Stimulated activated CD4-positive, alpha-beta T cell treated with anti-CD3 and anti-CD28 coated beads, TNF-alpha, amount 100 ng/mL, for 1 hour (primary cell): ENCODE measurements around the gene LSR.
"Not testable (repeated sequence)": the region's sequence is repeated elsewhere in the genome, so short reads cannot be mapped to it uniquely, and the experiment has no call there.

Experiments used
- DNase-seq, 3 donors: peaks; one replicate each; pipeline ENCODE4 v3.0.0-alpha.2; 2020; ENCODE audit warnings: low read depth in 3 of 3, low spot score in 1 of 3

LSR gene

DNA sequence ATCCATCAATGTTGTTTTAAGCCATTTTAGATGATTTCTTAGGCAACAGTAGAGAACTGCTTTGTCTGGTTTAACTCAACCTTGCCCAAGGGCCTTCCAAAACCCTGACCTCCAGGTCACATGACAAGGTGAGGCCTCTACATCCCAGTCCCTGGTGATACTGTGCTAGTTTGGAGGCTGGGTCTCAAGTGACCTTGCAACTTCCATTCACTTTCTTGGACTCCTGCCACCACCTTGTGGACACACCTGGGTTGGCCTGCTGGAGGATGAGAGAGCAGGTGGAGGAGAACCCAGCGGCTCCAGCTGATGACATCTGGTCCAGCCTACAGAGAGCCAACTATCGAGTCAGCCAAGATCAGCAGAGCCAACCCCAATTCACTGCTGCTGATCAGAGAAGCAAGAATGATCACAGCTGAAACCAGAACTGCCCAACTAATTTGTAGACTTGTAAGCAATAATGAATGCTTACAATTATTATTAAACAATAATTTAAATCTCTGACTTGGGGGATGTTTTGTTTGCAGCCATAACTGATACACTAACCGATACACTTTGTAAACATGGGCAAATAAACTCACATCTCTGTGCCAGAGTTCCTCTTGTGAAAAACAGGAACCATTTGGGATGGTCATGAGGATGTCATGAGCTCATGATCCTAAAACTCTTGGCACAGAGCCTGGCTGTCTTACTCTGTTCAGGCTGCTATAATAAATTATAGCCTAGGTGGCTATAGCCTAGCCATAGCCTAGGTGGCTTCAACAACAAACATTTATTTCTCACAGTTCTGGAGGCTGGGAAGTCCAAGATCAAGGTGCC, 31.8 kb upstream of the LSR start:
- DNase-seq, result no peak

DNA sequence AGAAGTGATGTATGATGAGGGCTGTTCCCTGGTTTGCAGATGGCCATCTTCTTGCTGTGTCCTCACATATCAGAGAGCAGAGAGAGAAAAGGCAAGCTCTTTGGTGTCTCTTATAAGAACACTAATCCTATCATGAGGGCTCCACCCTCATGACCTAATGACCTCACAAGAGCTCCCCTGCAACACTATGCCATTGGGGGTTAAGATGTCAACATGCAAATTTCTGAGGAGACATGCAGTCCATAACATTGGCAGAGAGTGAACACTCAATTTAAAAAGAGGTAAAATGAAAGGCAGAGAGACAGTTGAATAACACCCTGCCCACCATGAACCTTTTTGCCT, 31.2 kb upstream of the LSR start:
- no peak for DNase-seq

DNA sequence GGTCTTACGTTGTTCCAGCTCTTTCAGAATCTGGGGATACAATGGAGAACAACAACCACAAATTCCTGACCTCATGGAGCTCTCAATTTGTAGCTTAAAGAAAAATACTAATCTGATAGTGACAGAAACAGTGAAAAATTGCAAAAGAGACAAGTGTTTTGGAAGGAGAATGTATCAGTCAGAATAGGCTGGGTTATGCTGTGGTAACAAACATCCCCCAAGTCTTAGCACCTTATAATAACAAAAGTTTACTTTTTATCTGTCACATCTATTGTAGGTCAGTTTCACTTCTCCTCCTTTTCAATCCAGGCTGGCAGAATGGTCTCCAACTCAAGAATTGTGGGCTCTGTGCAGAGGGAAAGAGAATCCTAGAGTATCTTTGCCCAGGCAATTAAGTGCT, 29.8 kb upstream of the LSR start:
- DNase-seq, result no peak

DNA sequence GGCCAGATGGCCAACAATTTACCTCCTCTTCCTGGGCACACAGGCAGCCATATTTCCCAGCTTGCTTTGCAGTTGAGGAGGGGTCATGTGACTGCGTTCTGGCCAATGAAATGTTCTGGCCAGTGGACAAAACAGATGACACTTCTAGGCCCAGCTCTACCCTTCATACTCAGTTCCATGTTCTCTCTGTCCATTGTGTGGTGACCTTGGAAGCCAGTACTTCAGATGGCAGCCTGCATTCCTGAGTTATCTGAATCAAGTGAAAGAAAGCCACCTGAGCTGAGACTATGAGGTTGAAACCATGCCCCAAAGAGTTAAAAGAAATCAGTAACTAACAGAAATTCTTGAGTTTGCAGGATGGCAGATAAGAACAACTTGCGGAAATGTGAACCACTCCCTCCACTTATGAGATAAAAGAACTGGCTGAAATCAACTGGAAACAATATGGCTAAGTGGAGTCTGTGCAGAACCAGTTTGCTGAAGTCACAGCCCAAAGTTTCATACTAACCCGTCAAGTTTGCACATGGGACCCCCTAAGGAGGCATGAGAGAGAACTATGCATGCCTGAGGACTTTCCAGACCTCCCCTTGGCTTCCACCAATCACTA, 28.4 kb upstream of the LSR start:
- DNase-seq, result no peak

DNA sequence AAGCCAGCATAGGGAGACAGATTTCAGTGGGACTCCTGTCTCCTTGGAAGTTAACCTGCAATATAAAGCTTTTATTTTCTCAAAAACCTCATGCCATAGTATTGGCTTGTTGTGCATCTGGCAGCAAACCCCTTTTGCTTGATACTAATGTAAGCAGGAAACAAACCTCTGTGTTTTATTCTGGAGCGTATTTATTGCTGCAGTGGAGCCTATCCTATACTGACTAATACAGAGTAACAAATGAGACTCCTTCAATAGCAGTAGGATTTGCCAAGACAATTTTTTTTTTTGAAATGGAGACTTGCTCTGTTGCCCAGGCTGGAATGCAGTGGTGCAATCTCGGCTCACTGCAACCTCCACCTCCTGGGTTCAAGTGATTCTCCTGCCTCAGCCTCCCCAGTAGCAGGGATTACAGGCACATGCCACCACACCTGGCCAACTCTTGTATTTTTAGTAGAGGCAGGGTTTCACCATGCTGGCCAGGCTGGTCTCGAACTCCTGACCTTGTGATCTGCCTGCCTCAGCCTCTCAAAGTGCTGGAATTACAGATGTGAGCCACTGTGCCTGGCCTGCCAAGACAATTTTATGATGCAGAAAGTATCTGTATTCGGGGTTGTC, 27.7 kb upstream of the LSR start:
- not testable (repeated sequence) for DNase-seq

DNA sequence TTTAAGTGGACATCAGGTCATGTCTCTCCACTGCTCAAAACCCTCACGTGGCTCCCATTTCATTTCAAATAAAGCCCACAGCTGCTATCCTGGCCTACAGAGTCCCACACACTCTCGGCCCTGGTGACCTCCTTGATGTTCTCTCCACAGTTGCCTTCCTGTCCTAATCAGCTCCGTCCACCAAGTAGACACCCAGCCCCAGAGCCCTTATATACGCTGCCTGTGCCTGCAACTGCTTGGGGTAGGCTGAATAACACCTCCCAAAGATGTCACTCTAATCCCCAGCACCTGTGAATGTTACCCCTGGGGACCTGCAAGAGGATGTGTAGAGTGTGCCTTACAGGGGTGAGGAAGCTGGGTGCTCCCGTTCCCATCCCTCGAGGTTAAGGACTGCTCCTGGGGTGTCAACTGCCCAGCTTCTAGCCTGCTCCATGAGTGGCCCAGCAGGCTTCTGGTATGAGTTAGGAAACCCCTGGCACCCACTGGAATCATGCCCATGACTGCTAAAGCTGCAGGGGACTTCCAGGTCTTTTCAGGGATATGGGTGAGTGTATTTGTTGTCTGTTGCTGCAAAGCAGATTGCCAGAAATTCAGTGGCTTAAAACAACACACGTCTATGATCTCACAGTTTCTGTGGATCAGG, 26.3 kb upstream of the LSR start:
- DNase-seq, result no peak

DNA sequence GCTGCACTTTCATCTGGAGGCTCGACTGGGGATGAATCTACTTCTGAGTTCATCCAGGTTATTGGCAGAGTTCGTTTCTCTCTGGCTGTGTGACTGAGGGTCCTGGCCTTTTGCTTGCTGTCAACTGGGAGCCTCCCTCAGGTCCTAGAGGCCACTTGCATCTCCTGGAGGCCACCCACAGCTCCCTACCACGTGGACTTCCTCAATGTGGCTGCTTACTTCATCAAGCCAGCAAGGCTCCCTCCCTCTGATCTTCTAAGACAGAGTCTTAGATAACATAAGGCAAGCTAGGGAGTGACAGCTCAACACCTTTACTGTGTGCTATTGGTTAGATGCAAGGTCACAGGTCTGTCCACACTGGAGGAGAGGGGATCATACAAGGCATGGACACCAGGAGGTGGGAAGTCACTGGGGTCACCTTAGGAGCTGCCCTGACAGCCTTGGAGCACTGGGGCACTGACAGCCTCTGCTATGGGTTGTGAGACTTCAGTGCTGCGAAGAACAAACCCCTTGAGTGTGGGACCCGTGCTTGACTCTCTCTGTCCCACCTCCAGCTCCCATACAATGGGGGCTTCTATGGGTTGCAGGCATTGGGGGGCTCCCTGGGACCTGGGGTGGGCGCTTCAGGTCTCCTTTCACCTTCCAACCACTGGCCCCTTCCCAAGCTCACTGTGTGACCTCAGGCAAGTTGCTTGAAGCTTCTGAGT, 25.6 kb upstream of the LSR start:
- no peak for DNase-seq

DNA sequence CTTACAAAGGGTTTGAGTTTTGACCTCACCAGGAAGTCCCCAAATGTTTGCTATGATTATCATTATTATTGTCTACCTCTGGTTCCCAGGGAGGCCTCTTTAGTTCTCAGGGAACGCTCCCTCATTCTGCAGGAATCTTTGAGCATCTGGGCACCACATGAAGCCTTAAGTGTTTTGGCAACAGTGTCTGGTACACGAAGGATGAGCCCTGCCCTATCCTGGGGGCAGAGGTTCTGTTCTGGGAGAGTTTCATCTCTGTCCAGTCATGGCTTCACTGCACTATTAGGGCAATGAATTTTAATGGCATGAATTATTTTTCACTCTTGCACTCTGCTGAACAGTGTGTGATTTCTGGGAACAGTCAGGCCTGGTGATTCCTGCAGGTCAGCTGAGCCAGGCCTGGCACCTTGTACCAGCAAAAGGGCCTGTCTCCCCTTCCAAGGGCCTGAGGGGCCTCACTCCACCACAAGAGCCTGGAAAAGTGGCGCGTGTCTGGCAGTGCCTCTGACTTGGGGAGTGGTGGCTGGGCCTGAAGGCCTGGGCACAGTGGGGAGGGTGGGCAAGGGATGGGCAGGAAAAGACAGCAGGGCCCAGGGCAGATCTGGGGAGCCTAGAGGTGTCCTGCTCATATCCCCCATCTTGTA, 24.8 kb upstream of the LSR start:
- DNase-seq, result no peak

DNA sequence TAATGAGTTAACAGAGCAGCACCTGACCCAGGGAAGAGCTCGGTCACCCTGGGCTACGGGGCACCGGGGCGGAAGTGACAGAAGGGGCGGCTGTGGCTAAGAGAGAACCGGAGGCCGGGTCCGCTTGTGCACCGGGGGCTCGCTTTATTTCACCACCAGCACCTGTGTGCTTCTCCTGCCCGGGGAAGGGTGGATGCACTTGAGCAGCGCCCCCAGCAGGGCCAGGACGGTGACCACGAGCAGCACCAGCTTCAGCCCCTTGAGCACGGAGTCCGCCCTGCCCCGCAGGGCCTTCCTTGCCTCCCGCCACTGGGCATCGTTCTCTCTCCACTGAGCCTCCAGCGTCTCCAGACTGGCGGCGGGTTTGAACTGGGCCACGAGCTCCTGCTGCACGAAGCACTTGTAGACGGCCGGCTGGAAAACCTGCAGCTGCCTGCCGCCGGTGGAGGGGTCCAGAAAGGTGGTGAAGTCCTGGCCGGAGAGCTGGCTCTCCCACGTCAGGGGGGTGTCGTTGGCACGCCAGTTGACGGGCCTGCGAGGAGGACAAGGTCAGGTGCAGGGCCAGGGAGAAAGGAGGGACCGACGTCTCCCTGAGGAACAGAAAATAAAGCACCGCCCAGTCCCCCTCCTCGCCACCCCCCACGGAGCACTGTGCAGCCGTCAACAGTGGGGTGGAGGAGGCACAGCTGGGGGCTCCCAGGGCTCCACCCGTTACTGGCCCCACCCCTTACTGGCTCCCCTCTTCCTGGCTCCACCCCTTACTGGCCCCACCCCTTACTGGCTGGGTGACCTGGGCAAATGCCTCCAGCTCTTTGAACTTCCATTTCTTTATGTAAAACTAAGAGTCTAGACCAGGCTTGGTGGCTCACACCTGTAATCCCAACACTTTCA, 23.9 kb upstream of the LSR start:
- no peak for DNase-seq

DNA sequence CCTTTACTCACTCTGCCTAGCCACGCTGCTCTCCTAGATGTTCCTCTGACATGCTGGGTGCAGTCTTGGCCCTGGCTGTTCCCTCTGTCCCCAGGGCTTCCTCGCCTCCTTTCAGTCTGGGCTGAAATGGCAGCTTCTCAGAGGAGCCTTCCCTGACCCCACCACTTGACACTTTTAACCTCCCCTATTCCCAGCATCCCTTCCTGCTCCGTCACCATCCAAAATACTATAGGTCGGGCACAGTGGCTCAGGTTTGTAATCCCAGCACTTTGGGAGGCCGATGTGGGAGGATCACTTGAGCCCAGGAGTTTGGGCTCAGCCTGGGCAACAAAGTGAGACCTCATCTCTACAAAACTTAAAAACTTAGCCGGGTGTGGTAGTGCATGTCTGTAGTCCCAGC, 22.9 kb upstream of the LSR start:
- DNase-seq, result no peak

DNA sequence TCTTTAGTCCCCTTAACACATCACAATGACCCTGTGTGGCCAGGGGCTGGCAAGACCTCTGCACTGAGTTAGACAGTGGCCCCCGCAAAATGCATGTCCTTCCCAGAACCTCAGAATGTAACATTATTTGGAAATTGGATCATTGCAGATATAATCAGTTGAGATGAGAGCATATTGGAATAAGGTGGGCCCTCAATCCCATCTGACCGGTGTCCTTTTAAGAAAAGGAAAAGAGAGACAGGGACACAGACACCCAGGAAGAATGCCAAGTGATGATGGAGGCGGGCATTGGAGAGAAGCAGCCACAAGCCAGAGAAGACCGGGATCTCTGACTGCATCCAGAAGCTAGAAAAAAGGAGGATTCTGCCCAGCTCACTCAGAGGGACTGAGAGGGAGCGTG, 22.1 kb upstream of the LSR start:
- no peak for DNase-seq

DNA sequence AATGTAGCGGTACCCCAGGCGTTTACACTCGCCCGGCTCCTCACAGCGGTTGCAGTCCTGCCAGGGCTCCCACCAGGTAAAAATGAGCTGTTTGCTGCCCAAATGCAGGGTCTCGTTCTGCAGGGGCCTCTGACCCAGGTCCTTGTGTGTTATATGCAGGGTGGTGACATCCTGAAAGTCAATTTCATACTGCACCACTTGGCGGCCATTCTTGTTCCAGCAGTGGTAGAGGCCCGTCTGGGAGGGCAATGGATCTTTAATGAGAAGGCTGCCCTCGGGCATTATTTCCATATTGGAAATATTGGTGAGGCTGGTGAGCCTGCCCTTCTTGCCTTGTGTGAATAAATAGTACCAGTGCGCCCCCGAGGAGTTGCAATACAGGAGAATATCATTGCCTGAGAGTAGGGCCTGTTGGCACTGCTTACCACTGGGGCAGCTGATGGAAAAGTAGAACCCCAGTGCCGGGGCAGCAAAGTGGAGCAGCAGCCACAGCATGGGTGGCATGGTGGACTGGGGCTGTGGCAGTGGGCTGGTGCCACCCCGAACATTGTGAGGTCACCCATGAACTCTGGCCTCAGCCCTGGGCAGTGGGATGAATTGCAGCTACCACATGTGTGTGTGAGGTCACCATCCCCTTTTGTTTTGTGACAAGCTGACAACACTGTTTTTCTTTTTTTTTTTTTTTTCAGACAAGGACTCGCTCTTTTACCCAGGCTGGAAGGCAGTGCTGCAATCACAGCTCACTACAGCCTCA, 20.4 kb upstream of the LSR start, which contains the start of gene FAM187B:
FAM187B (minus strand) TSS at position 563 of the 754 bp plus-strand sequence; CDS start at position 504, 59 bp downstream.
- no peak for DNase-seq

DNA sequence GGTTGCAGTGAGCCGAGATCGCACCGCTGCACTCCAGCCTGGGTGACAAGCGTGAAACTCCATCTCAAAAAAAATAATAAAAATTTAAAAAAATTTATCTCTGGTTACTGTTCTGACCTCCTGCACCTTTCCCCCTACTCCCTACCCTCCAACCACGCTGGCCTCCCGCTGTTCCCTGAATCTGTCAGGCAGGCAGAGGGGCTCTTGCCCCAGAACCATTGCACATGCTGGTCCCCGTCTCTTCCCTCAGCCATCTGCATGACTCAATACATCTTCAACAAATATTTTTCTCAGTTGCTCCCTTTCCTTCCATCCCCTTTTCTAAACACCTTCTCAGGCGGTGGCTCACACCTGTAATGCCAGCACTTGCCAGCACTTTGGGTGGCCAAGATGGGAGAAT, 19.2 kb upstream of the LSR start:
- DNase-seq, result no peak

DNA sequence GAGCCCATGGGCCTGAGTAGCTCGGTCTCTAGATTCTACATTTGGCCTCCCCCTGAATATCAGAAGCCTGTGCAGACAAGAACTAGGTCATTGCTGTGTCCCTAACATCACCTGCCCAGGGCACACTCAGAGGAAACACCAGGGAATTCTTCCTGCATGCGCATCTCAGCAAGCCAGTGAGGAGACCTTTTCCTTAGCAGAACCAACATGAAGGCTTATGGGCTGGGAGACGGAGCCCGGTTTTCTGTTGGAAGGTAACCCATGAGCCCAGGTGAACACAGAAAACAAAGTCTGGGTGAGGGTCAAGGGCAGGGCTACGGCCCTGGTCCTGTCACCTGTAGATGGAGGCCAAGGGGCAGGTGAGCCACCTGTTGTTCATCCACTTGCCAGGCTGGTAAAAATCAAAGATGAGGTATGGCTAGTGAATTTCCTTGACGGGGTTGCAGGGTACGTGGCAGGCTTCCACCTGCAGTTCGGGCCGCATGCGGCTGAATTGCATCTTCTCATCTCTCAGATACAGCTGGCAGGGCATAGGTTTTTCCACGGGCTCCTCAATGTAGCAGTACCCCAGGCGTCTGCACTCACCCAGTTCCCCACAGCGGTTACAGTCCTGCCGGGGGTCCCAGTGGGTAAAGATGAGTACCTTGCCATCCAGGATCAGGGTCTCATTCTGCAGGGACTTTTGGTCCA, 16.7 kb upstream of the LSR start:
- DNase-seq, result no peak

DNA sequence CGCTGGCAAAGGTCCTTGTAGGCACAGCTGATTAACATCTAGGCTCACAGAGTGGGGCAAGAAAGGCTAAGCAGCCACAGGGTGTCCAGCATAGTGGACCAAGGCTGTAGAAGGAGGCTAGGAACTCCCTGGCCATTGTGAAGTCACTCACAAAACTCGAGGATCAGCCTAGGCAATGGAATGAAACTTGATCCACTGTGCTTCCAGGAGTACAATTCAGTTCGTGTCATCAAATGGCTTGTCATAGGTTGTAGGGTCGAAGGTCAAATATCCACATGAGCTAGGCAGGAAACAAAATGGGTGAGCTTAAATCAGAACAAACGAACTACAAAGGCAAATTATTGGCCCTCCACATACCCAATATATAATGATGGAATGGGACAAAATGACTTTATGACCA, 15.9 kb upstream of the LSR start:
- DNase-seq, result no peak

DNA sequence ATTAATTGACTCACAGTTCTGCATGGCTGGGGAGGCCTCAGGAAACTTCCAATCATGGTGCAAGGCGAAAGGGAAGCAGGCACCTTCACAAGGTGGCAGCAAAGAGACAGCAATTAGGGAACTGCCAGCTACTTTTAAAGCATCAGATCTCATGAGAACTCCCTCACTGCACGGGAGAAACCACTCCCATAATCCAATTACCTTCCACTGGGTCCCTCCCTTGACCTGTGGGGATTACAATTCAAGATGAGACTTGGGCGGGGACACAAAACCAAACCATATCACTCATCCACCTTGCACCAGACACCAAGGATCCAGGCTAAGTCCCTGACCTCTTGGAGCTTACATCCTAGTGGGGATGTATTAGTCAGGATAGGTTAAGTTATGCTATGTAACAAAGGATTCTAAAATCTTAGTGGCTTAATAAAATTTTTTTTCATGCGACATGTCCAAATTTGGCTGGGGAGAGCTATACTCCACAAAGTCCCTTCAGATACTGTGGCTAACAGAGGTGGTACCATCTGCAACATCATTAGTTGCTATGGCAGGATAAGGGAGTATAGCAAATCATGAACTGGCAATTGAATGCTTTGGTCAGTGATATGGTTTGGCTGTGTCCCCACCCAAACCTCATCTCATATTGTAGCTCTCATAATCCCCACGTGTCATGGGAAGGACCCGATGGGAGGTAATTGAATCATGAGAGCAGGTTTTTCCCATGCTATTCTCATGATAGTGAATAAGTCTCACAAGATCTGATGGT, 12.0 kb upstream of the LSR start:
- DNase-seq, result no peak

DNA sequence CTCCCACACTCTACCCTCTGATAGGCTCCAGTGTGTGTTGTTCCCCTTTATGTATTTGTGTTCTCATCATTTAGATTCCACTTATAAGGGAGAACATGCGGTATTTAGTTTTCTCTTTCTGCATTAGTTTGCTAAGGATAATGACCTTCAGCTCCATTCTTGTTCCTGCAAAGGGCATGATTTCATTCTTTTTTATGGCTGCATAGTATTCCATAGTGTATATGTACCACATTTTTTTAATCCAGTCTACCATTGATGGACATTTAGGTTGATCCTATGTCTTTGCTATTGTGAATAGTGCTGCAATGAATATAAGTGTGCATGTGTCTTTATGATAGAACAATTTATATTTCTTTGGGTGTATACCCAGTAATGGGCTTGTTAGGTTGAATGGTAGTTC, 9.2 kb upstream of the LSR start:
- not testable (repeated sequence) for DNase-seq

DNA sequence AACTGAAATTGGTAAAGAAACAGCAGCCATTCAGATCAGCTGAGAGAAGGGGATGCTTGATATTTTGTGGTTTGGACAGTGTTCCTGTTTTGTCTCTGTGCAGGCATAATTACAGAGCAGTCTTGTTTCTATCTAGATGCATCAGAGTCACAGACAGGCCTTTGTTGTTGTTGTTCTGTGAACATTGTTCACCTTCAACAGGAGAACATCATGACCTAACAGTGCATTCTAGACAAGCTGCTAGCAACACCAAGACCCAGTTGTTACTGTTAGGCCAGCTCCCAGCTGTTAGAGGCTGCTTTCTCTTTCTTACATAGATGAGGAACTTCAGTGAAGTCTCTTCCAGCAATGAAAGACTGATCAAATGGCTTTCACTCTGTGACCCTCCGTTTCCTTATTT, 8.5 kb upstream of the LSR start:
- DNase-seq, result no peak
